Measurements from ENCODE around the gene JAM3. TPM values are rescaled to one million over a fixed set of nuclear protein-coding genes. Genes with fewer than 3 reads are reported as not detected.

JAM3 gene
- total RNA-seq, 1 experiment from 2014 or later: 1.5 TPM

DNA sequence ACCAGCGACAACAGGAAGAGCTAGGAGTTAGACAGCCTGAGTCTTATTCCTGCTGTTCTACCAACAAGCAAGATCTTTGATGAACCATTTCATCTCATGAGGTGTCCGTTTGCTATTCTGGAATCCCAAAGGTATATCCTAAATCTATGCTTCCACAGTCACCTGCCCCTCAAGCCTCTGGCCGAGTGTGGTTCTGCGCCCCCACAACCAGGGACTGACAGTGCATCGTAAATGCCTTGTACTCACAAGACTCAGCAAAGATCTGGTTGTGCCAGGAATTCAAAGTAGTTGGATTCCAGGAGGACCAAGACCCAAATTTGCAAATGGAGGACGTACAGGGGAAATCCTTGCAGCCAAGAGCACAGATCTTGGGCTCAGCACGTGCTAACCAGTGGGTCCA is 47.5 kb upstream of the JAM3 start:
- ChIA-PET POLR2A (no interaction called here), CTCF (no interaction called here)
- Histone ChIP-seq H3K36me3 (ENCODE audit: control insufficient read depth, insufficient read depth, low read length) (no peaks in the 10 kb centered on the region), H3K9me3 (no peaks in the 10 kb centered on the region), H3K4me3 (ENCODE audit: low read depth, low read length) (no peak overlapping the region), H3K4me1 (no peaks in the 10 kb centered on the region), H3K27me3 (replicated peaks; ENCODE audit: control insufficient read depth, insufficient read depth, low read length) (peaks cover 1% of the 10 kb centered on the region; the same call in 1 of the 2 replicates)
- no TSS peak for BruUV-seq (replicated peaks)
- no peaks in the 10 kb centered on the region for H3K9me3 Mint-ChIP-seq (ENCODE audit: unreplicated experiment)
- peaks cover 50% of the 10 kb centered on the region for H3K27me3 Mint-ChIP-seq (ENCODE audit: insufficient read depth, unreplicated experiment)
- no peak for DNase-seq
- no peaks in the 10 kb centered on the region for H3K36me3 Mint-ChIP-seq (ENCODE audit: insufficient read depth, unreplicated experiment)
- intact Hi-C loops (cut with micrococcal nuclease; ENCODE audit: unreplicated experiment): no loop called here
- H3K27ac Mint-ChIP-seq (ENCODE audit: unreplicated experiment): no peak overlapping the region
- no peaks in the 10 kb centered on the region for H3K4me1 Mint-ChIP-seq (ENCODE audit: low read depth, unreplicated experiment)
- H3K4me3 Mint-ChIP-seq (ENCODE audit: unreplicated experiment): no peak overlapping the region
- TF ChIP-seq, protein P1, sequence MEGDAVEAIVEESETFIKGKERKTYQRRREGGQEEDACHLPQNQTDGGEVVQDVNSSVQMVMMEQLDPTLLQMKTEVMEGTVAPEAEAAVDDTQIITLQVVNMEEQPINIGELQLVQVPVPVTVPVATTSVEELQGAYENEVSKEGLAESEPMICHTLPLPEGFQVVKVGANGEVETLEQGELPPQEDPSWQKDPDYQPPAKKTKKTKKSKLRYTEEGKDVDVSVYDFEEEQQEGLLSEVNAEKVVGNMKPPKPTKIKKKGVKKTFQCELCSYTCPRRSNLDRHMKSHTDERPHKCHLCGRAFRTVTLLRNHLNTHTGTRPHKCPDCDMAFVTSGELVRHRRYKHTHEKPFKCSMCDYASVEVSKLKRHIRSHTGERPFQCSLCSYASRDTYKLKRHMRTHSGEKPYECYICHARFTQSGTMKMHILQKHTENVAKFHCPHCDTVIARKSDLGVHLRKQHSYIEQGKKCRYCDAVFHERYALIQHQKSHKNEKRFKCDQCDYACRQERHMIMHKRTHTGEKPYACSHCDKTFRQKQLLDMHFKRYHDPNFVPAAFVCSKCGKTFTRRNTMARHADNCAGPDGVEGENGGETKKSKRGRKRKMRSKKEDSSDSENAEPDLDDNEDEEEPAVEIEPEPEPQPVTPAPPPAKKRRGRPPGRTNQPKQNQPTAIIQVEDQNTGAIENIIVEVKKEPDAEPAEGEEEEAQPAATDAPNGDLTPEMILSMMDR (IDR thresholded peaks at IDR 0.05; ENCODE audit: insufficient read depth in 1 of 2, low read depth in 1 of 2, low read length in 1 of 2, severe bottlenecking in 1 of 2, unreplicated experiment in 1 of 2): no peak

DNA sequence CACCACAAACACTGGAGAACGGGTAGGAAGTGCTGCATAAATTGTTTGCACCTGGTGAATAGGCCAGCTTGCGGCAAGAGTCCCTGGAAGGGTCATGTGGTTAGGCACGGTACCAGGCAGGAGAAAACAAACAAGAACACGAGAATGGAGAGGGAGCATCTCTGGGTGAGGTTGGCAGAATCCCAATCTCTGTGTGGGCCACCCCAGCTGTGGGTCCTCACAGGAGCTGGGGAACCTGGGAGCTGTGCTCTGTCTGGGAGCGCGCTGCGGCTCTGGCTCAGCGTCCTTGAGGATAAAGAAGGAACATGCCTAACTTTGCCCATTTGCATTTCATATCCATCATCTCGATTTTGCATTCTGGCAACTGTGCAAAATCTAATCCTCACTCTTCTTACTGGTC is 46.1 kb upstream of the JAM3 start:
- POLR2A ChIA-PET: no interaction called here

DNA sequence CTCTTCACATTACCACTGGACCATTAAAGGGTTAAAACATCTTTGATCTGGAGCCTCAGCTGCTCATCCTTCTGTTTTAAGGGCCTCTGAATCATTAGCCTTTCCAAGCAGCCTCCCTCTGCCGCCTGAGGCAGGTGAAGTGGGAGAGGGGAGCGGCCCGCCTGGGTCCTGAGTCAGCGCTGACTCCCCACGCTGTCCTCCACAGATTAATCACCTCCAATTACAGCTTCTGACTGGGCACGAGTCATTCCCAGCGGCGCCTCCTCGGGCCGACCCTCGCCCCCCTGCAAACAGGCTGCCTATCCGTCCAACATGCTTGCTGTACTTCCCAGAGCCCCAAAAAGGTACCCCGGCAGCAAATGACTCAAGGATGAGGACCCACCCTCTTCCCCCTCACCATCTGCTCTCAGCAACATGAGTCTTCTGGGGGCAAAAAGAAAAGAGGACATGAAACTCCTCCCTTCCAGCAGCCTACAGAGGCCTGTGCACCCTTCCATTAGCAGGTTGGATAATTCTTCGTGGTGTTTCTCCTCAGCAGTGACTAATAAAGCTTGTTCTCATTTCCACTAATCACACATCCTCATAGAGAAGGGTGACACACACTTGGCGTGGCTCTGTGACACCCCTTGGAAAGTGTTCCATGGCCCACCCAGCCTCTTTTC is 44.3 kb upstream of the JAM3 start:
- Mint-ChIP-seq H3K27ac (ENCODE audit: unreplicated experiment) (no peak overlapping the region), H3K27me3 (ENCODE audit: insufficient read depth, unreplicated experiment) (peaks cover 41% of the 10 kb centered on the region), H3K4me3 (ENCODE audit: unreplicated experiment) (no peak overlapping the region), H3K4me1 (ENCODE audit: low read depth, unreplicated experiment) (no peaks in the 10 kb centered on the region), H3K9me3 (ENCODE audit: unreplicated experiment) (no peaks in the 10 kb centered on the region), H3K36me3 (ENCODE audit: insufficient read depth, unreplicated experiment) (no peaks in the 10 kb centered on the region)
- intact Hi-C loops (cut with micrococcal nuclease; ENCODE audit: unreplicated experiment): no loop called here
- Histone ChIP-seq H3K4me1 (no peaks in the 10 kb centered on the region), H3K36me3 (ENCODE audit: control insufficient read depth, insufficient read depth, low read length) (no peaks in the 10 kb centered on the region), H3K4me3 (ENCODE audit: low read depth, low read length) (no peak overlapping the region), H3K9me3 (no peaks in the 10 kb centered on the region), H3K27me3 (replicated peaks; ENCODE audit: control insufficient read depth, insufficient read depth, low read length) (no peaks in the 10 kb centered on the region; the same call in 1 of the 2 replicates)
- TF ChIP-seq, protein P1 (IDR thresholded peaks at IDR 0.05; ENCODE audit: insufficient read depth in 1 of 2, low read depth in 1 of 2, low read length in 1 of 2, severe bottlenecking in 1 of 2, unreplicated experiment in 1 of 2): no peak
- CTCF ChIA-PET: no interaction called here
- POLR2A ChIA-PET: no interaction called here
- DNase-seq: no peak
- no TSS peak for BruUV-seq (replicated peaks)

More for the DNA sequence above, 46.1 kb upstream of the JAM3 start:
- DNase-seq: no peak
- TF ChIP-seq, protein P1 (IDR thresholded peaks at IDR 0.05; ENCODE audit: insufficient read depth in 1 of 2, low read depth in 1 of 2, low read length in 1 of 2, severe bottlenecking in 1 of 2, unreplicated experiment in 1 of 2): no peak
- intact Hi-C loops (cut with micrococcal nuclease; ENCODE audit: unreplicated experiment): no loop called here
- no peak overlapping the region for H3K27ac Mint-ChIP-seq (ENCODE audit: unreplicated experiment)
- no peak overlapping the region for H3K4me3 Mint-ChIP-seq (ENCODE audit: unreplicated experiment)
- H3K4me3 ChIP-seq (ENCODE audit: low read depth, low read length): no peak overlapping the region
- no peaks in the 10 kb centered on the region for H3K36me3 ChIP-seq (ENCODE audit: control insufficient read depth, insufficient read depth, low read length)
- no peaks in the 10 kb centered on the region for H3K36me3 Mint-ChIP-seq (ENCODE audit: insufficient read depth, unreplicated experiment)
- H3K4me1 Mint-ChIP-seq (ENCODE audit: low read depth, unreplicated experiment): no peaks in the 10 kb centered on the region
- H3K27me3 ChIP-seq (replicated peaks; ENCODE audit: control insufficient read depth, insufficient read depth, low read length): peaks cover 1% of the 10 kb centered on the region; the same call in 1 of the 2 replicates
- BruUV-seq (replicated peaks): no TSS peak
- peaks cover 47% of the 10 kb centered on the region for H3K27me3 Mint-ChIP-seq (ENCODE audit: insufficient read depth, unreplicated experiment)
- no peaks in the 10 kb centered on the region for H3K9me3 ChIP-seq
- no peaks in the 10 kb centered on the region for H3K4me1 ChIP-seq
- H3K9me3 Mint-ChIP-seq (ENCODE audit: unreplicated experiment): no peaks in the 10 kb centered on the region
- CTCF ChIA-PET: interaction anchor here (0.5 kb wide), 1 partner anchor 28 kb away, joined by 3 read pairs; no protein-coding TSS in a partner anchor
